GM21526 (cell line): Measurements from ENCODE around the gene COX19.

Experiments used
- ATAC-seq: cut with Tn5 transposase; IDR thresholded peaks from one replicate; pipeline ENCODE4 v1.9.1; 2021; ENCODE audit warnings: moderate library complexity; ENCODE audit not compliant: unreplicated experiment, low FRiP score

COX19 gene, protein sequence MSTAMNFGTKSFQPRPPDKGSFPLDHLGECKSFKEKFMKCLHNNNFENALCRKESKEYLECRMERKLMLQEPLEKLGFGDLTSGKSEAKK

DNA sequence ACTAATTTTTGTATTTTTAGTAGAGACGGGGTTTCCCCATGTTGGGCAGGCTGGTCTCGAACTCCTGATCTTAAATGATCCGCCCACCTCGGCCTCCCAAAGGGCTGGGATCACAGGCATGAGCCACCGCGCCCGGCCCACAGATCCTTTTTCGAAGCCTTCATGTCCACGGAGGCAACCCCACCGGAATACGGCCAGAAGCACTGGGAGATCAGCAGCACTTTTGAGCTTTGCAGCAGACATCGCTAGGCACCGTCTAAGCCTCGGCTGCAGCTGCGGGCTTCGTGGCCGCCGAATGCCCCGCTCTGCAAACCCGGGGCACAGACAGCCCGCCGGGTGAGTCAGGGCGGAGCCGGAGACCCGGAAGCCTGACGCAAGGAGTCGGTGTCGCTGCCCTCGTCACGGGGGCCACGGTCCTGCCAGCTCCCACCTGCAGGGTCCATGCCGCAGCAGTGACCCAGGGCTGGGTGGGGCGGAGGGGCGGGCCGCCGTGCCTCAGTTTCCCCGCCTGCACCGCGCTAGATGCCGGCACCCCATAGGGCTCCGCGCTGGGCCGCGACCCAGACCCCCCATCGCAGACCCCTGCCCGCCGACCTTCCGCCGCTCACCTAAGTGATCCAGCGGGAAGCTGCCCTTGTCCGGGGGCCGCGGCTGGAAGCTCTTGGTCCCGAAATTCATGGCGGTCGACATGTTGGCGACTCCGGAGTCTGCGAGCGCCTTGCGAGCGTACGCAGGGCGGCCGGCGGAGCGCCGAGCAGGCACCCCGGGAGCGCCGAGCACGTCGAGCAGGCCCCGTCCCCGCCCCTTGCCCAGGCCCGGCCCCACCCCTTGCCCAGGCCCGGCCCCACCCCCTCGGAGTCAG is at the start of gene COX19:
TSS of gene COX19 (minus strand) at position 730 of the 862 bp plus-strand sequence. CDS start at position 690, 40 bp downstream.
- ATAC-seq, result peak; percentile 65

DNA sequence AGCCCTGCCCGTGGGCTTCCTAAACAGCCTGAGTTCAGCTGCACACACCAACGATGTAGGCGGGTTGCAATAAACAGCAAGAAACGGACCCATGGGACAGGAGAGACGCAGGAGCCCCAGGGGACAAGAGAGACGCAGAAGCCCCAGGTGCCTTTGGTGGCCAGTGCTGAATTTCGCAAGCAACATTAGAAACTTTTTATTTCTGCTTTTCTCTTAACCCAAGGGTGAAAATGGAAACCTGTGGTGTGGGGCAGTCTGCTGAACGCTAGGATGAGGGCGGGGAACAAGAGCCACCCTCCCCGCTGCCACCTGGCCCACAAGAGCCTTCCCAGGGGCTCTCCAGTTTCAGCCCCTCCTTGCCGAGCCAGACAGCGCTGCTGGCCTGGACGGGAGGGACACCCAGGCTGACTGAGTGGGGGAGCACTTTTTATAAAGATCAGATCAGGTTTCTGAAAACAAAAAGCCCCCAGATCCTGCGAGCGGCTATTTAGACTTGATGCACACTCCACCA is 49.0 kb upstream of the COX19 start:
- ATAC-seq, result peak; percentile 55

DNA sequence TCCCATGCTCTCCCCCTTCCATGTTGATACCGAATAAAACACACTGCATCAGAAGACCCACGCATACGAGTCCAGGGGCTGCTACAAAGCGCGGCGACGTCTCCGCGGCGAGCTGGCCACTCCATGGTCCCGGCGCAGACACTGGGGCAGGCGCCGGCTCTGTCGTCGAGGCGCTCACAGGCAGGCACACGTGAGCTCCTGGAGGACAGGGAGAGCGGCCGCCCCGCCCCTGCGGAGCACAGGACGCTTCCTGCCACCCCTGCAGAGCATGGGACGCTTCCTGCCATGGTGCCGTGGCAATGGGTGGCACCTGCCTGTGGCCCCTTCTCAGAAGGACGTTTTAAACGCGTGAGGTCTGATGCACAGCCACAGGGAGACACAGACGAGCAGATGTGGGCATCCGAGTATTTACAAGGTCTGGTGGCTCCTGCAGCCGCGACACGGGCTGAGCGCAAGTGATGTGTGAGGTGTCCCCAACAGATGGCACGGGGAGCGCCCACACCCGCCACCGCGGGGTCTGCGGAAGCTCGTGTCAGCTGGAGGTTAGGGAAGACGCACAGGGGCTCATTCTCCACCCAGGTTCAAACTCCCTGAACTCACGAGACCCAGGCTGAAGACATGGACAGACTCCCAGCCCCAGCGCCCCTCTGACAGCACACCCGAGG is 47.6 kb upstream of the COX19 start:
- no peak for ATAC-seq

DNA sequence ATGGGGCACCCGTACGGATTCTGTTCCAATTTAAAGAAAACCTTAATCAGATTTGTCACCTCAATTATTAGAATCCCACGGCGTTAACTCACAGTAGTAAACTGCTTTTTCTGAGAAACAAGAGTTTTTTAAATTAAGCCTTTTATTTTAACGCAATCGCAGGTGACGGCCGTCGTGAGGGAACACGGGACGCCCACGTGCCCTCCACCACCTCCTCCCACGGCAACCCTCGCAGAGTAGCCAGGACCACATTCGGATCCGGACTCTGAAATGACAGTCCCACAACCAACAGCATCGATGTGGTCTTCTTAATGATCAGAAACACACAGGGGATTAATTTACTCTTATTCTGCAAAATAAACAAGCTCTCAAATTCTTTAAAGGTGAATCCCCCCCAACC is 47.0 kb upstream of the COX19 start:
- no peak for ATAC-seq

DNA sequence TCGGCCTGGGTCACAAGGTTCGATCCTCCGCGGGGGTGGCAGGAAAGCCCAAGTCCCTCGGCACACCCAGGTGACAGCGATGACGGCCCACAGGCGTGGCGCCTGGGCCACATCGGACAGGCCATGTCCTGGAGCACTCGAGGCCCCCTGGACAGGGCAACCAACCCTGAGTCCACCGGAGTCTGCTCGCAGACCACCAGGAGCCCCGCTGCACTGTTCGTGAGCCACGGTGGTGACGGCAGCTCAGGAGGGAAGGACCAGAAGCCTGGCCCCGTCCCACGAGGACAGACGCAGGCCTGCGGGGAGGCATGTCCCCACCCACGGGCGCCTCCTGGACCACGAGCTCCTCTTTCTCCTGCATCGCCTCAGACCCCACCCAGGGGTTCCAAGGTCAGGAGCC is 46.6 kb upstream of the COX19 start:
- ATAC-seq, result no peak

DNA sequence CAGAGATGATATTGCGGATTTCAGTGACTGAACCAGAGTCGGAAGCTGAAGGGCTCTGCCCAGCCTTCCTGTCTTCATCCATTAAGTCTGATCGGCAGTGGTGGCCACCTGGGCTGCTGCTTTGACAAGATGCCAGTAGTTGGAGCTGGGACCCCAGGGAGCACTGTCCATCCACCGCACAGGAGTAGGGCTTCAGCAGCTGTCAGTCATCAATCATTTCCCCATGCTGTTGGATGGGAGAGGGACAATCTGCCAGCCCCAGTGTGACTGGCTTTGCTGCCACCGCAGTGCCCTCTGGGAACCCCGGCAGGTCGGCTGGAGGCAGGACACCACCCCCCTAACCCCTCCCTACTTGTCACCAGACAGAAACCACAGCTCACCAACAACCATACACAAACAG is 46.0 kb upstream of the COX19 start:
- ATAC-seq, result no peak

DNA sequence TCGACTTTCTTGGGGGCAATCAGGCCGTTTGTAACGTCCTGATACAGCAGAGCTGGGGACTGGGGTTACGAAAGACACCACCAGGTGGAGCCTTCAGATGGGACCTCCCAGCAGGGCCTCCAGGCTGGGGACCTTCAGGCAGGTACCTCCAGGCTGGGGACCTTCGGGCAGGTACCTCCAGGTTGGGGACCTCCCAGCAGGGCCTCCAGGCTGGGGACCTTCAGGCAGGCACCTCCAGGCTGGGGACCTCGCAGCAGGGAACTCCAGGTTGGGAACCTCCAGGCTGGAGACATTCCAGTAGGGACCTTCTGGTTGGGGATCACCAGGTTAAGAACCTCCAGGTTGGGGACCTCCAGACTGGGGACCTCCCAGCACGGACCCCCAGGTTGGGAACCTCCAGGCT is 45.5 kb upstream of the COX19 start:
- no peak for ATAC-seq

DNA sequence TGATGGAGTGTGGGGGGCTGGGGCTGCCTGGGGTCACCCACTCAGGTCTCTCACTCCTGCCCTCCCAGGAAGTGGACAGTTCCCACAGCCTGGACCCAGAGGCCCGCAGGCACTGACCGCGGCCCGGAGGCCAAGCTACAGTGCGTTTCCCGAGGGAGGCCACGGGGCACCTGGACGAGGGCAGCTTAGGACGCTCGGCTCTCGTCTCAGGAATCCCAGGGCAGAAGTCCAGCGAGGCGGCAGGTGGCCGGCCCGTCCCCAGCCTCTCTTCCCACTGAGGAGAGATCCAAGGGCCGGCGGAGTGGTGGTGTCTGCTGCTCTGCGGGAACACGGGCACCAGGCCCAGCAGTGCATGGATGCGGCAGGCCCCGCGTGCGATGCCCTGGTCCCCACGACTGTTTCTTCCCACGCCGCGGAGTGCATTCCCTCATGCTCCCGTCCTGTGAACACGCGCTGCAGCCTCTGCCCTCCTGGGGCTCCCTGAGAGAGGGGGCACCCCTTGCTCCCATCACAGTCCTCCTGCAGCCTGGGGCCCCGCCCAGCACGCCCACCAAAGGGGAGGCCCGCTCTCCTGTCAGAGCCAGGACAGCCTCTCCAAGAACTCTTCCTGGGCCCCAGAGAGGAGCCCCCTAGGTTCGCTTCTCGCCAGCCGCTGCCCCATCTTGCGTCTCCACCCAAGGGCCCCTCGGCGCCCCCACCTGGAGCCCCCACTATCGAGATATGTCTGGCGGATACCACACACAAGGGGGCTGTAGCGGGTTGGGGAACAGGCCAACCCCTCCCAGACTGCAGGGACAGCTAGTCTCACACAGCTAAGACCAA is 44.7 kb upstream of the COX19 start:
- no peak for ATAC-seq

DNA sequence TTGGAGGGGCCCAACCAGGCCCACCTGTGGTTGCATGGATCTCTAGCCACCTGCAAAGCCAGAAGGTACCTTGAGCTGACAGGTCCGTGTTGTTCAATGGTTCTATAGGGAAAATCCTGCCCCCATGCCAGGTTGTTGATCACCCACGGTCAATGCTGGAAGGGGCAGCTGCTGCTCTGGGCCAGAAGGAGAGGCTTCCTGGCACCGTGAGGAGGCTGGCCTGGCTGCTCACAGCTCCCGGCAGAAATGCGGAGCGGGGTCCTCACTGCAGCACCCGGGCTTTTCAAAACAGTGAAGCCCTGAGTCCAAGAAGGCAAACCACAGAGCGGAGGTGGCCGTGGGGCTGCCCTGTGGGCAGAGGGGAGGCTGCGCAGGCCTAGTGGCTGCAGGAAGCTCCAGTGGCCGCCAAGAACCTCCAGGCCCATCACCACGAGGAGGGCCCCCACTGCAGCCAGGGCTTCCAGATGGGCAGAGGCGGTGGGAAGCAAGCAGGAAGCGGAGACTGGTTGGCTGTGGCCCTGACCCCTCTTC is 44.0 kb upstream of the COX19 start:
- ATAC-seq, result no peak

DNA sequence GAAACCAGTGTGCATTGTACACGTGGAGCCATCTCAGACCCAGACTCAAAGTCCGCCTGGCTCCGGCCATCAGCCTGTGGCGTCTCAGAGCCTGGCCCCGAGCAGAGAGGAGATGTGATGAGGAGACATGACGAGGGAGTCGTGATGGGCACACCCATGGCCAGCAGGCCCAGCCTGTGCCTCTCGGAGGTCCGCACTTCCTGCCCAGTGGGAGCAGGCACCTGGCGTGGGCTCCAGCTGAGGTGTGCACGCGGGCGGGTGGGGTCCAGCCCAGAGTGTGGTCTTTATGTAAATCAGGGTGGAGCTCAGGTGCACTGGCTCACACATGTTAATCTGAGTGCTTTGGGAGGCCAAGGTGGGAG is 43.0 kb upstream of the COX19 start:
- ATAC-seq, result no peak

DNA sequence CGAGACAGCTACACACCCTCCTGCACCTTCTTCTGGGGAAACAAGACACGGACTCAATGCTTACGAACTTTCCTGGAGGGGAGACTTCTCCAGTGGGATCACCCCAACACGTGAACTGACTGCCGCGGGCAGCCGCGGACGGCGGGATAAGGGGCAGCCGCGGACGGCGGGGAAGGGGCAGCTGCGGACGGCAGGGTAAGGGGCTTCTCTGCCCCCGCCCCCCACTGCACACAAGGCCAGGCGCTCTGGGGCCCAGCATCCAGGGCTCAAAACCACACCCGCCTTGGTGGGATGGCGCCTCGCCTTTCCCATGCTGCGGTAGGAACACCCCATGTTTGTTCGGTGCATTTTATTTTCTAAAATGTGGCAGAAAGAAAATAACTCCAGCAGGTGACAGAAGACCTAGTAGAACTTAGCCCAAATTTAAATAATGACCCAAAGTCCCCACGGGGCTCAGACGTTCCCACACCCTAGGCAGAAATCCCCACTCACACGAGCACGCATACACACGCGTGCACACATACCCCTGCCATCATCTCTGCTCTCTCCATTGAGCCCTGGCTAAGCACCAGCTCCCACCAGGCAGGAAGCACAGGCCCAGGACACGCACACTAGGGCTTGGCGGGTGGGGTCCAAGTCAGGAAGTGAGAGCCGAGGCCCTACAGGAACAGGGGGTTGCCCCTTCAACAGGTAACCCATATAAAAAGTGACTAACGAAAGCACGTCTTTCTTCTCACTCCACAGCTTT is 42.4 kb upstream of the COX19 start:
- no peak for ATAC-seq

DNA sequence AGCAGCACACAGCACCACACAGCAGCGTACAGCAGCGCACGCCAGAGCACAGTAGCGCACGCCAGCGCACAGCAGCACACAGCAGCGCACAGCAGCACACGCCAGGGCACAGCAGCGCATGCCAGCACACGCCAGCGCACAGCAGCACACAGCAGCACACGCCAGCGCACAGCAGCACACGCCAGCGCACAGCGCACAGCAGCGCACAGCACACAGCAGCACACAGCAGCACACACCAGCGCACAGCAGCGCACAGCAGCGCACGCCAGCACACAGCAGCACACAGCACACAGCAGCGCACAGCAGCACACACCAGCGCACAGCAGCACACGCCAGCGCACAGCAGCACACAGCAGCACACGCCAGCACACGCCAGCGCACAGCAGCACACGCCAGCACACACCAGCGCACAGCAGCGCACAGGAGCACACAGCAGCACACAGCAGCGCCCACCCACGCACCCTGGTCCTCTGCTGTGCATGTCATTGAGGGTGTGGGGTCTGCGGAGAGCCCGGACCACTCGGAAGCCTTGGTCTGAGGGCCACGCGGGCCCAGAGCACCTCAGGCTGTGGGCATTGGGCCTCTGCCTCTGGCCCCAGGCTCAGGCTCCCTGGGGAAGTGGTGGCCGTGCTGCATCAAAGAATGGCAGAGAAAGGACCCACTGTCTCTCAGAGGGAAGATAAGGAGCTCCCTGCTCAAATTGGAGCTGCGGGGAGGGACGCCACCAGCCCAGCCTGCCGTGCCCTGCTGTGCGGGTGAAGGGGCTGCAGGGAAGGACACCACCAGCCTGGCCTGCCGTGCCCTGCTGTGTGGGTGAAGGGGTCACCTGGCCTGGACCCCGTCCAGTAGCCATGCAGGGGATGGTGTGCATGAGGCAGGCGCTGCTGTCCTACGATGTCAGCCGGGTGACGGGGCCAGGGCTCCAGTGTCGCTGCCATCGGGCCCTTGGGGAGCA is 41.5 kb upstream of the COX19 start:
- ATAC-seq, result no peak

DNA sequence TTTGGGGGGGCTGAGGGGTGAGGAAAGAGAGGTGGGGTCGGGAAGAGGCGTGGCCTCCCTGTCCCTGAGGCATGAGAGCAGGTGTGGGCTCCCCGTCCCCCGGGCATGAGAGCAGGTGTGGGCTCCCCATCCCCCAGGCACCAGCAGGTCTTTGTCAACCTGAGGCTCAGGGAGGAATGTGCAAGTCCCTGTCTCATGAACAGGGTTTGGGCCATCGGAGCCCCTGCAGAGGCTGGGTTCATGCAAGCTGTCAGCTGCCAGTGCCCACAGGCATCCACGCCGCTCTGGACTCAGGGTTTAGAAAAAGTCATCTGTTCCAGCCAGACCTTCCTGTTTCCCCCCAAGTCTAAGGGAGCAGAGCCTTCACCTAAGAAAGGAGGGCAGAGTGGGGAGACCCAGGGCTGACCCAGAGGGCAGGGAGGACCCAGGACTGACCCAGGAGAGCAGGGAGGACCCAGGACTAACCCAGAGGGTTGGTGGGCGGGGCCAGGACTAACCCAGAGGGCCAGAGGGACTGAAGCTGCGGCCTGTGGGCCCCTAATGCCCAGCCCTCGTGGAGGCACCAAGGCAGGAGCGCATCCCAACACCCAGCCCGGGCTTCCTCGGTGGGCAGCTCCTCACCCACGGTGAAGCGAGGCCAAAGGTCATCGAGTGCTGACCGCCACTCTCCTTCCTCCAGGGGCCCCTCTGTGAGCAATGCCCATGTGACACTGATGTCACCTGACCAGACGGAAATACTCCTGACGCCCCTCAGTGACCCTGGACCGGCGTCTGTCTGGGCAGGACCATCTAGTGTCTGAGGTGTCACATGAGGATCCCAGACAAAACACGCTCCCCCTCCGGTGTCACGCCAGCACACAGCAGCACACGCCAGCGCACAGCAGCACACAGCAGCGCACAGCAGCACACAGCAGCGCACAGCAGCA is 40.1 kb upstream of the COX19 start:
- ATAC-seq, result no peak

DNA sequence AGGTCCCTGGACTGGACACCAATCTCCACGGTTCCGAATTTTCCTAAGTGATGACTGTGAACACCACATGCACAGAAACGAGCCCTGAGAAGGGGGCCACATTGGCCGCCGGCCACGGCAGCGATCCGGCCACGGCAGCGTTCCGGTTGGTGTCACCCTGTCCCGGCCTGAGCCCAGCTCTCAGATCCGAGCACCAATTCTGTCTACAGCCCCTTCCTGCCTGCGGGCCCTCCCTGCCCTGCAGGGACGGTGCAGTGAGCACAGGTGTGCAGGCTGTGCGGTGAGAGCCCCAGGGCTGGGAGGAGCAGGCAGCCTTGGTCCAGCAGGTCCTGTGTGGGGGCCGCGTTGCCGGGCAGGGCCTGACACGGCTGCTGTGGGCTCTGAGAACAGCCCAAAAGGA is 39.3 kb upstream of the COX19 start:
- no peak for ATAC-seq

DNA sequence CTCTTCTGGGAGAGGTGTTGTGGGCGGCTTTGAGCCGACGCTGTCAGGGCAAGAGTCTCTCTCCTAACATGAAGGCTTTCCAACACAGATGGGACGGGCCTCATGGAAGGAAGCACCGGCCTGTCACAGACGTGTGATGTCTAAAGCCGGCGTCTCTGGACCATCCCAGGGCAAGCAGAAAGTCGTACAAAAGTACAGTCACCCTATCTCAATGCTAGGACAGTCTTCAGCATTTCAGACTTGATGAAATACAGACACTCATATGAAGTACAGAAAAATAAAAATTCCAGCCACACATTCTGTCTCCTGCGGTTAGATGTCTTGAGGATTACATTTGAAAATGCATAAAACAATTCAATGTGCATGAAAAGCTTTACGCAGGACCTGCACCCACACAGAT is 38.2 kb upstream of the COX19 start:
- ATAC-seq, result no peak

DNA sequence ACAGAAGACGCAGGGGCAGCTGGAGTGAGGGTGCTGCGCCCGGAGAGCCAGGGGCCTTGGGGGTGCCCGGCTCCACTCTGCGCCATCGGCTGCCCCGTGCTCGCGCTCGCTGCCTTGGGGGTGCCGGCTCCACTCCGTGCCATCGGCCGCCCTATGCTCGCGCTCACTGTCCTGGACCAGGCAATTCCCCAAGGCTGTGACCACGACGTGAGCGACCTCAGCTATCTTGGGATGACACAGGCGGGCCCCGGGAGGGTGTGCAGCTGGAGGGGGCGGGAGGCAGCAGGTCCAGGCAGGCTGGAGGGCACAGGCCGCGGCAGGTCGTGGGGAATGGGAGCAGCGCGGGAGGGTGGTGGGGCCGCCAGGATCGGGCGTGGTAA is 37.4 kb upstream of the COX19 start:
- ATAC-seq, result no peak

DNA sequence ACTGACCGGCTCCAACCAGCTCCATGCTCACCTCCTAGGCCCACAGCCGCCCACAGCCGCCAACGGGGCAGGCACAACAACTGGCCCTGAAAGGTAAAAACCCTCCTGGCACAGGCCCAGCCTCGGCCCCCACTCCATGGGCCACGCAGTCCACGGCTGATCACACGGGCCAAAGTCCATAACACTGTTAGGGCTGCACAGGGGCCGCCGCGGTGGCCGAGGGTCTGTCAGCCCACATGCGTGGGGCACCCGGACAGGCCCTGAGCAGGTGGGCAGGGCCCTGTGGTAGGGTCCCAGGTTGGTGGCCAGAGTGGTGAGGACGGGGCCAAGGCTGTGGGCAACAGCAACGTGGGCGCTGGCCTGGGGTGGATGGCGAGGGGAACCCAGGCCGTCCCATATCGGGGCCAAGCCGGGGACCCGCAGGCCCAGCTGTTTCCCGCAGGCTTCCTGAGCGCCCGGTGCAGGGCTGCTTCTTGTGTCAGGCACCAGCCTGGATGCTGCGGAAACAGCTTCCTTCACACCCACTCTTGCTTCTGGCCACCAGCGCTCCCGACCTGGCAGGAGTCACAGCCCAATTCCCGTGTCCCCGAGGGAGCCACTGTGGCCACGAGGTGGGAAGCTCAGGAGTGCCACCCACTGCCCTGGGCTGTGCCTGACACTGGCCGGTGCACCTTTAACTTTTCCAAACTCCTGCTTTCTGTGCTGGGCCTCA is 36.8 kb upstream of the COX19 start:
- ATAC-seq, result no peak
